Lower leg skin (tissue), 3 donors: ENCODE measurements around the gene INPP4A.

ENCODE experiments used
- POLR2A ChIP-seq, 2 donors: fragments of 450-650 bp; IDR thresholded peaks; one replicate each; pipeline ENCODE4 v1.6.1; 2016 to 2017; ENCODE audit warnings: antibody characterized with exemption in 2 of 2, mild to moderate bottlenecking in 1 of 2, moderate library complexity in 1 of 2
- TF ChIP-seq, protein P1 (sequence below), 3 donors: fragments of 450-650 bp; IDR thresholded peaks; one replicate each; pipeline ENCODE4 v1.5.1; 2016; ENCODE audit warnings: antibody characterized with exemption in 3 of 3, mild to moderate bottlenecking in 3 of 3, moderate library complexity in 2 of 3

DNA sequence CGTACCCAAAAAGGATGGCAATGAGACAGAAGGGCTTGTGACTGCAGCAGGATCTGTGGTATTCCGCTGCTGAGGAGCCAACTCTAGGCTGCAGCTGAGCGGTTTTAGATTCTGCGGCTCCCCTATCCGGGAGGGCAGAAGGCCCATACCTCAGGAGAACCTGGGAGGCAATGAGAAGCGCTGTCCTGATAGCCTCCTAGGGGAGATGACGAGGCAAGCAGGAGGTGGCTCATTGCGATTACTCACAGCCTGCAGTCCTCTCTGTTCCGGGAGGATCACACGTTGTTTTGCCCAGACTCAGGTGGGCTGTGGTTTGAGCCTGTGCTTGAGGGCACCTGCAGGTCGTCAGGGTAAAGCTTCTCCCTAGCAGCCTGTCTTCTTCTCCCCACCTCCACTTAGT is 98.6 kb downstream of the INPP4A start:
- no peak for TF ChIP-seq POLR2A (IDR thresholded peaks at IDR 0.05)
- TF ChIP-seq, protein P1, sequence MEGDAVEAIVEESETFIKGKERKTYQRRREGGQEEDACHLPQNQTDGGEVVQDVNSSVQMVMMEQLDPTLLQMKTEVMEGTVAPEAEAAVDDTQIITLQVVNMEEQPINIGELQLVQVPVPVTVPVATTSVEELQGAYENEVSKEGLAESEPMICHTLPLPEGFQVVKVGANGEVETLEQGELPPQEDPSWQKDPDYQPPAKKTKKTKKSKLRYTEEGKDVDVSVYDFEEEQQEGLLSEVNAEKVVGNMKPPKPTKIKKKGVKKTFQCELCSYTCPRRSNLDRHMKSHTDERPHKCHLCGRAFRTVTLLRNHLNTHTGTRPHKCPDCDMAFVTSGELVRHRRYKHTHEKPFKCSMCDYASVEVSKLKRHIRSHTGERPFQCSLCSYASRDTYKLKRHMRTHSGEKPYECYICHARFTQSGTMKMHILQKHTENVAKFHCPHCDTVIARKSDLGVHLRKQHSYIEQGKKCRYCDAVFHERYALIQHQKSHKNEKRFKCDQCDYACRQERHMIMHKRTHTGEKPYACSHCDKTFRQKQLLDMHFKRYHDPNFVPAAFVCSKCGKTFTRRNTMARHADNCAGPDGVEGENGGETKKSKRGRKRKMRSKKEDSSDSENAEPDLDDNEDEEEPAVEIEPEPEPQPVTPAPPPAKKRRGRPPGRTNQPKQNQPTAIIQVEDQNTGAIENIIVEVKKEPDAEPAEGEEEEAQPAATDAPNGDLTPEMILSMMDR (IDR thresholded peaks at IDR 0.05): no peak
